Measurements from ENCODE around the gene AGBL1. TPM values are rescaled to one million over a fixed set of nuclear protein-coding genes. Genes with fewer than 3 reads are reported as not detected.

The AGBL1 gene
- total RNA-seq, 3 donors from 2014 or later = 0.10 to 0.32 TPM; not detected in 1

GRCh38 chr15:86919581-86919980 is 839.9 kb downstream of the AGBL1 start:
- Histone ChIP-seq H3K4me1 (ENCODE audit: low read depth) (peaks cover 4% of the 10 kb centered on the region), H3K4me3 (no peak overlapping the region), H3K36me3 (ENCODE audit: low read depth) (no peaks in the 10 kb centered on the region), H3K9me3 (no peaks in the 10 kb centered on the region)
- ATAC-seq = no peak
- DNase-seq = no peak
- intact Hi-C loops (cut with DNase I, micrococcal nuclease) = no loop called here
- no peak for TF ChIP-seq CTCF (IDR thresholded peaks at IDR 0.05)

GRCh38 chr15:86929461-86929860 is 849.8 kb downstream of the AGBL1 start:
- DNase-seq (no peak), ATAC-seq (no peak)
- no peaks in the 10 kb centered on the region for H3K9me3 ChIP-seq
- intact Hi-C loops (cut with DNase I, micrococcal nuclease) = no loop called here
- H3K4me3 ChIP-seq = no peak overlapping the region
- H3K4me1 ChIP-seq (ENCODE audit: low read depth) = no peaks in the 10 kb centered on the region
- TF ChIP-seq CTCF (IDR thresholded peaks at IDR 0.05) = no peak
- no peaks in the 10 kb centered on the region for H3K36me3 ChIP-seq (ENCODE audit: low read depth)

GRCh38 chr15:86932456-86932855 is 852.8 kb downstream of the AGBL1 start:
- DNase-seq = no peak
- ATAC-seq = no peak
- Histone ChIP-seq H3K36me3 (ENCODE audit: low read depth) (no peaks in the 10 kb centered on the region), H3K9me3 (no peaks in the 10 kb centered on the region), H3K4me1 (ENCODE audit: low read depth) (no peaks in the 10 kb centered on the region), H3K4me3 (no peak overlapping the region)
- intact Hi-C loops (cut with DNase I, micrococcal nuclease) = no loop called here
- TF ChIP-seq CTCF (IDR thresholded peaks at IDR 0.05) = no peak

GRCh38 chr15:86935841-86936240 is 856.2 kb downstream of the AGBL1 start:
- ATAC-seq (no peak), DNase-seq (no peak)
- Histone ChIP-seq H3K9me3 (no peaks in the 10 kb centered on the region), H3K36me3 (ENCODE audit: low read depth) (no peaks in the 10 kb centered on the region), H3K4me1 (ENCODE audit: low read depth) (no peaks in the 10 kb centered on the region), H3K4me3 (no peak overlapping the region)
- intact Hi-C loops (cut with DNase I, micrococcal nuclease) = no loop called here
- TF ChIP-seq CTCF (IDR thresholded peaks at IDR 0.05) = no peak

- H3K36me3 ChIP-seq (ENCODE audit: low read depth) = no peaks in the 10 kb centered on the region
- intact Hi-C loops (cut with DNase I, micrococcal nuclease) = no loop called here
- H3K4me1 ChIP-seq (ENCODE audit: low read depth) = no peaks in the 10 kb centered on the region
- no peak for TF ChIP-seq CTCF (IDR thresholded peaks at IDR 0.05)
- ATAC-seq (no peak), DNase-seq (no peak)
- H3K9me3 ChIP-seq = no peaks in the 10 kb centered on the region
- H3K4me3 ChIP-seq = no peak overlapping the region
These were observed 862.6 kb downstream of the AGBL1 start for GRCh38 chr15:86942285-86942684.

DNA sequence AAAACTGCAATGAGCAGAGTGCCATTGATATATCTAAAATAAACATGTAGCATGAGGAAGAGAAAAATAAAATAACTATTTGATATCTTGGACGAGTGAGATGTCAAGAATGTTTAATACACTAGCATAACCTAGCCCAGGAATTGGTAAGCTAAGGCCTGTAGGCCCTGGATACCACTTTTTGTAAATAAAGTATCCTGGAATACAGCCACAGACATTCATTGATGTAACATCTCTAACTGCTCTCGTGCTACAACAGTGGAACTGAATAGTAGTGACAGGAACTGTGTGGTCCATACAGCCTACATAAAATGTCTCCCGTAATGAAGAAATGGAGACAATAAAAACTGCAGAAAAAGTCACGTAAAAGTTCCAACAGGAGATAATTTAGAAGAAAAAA is 869.0 kb downstream of the AGBL1 start:
- ATAC-seq (no peak), DNase-seq (no peak)
- Histone ChIP-seq H3K9me3 (no peaks in the 10 kb centered on the region), H3K36me3 (ENCODE audit: low read depth) (no peaks in the 10 kb centered on the region), H3K4me3 (no peak overlapping the region), H3K4me1 (ENCODE audit: low read depth) (no peaks in the 10 kb centered on the region)
- no peak for TF ChIP-seq CTCF (IDR thresholded peaks at IDR 0.05)
- intact Hi-C loops (cut with DNase I, micrococcal nuclease) = no loop called here

All from mucosa of descending colon (tissue), 3 donors.